NCI-H345 treated with DMSO at 0.1 percent for 48 hours (cell line): ENCODE measurements around the gene LSM2.
A peak's percentile ranks its signal among the peaks of the same experiment; 100 is the strongest.
"Not testable (repeated sequence)": the region's sequence is repeated elsewhere in the genome, so short reads cannot be mapped to it uniquely, and the experiment has no call there.

Experiments used
- DNase-seq: peaks from one replicate; lab custom pipeline; 2025; ENCODE audit not compliant: unreplicated experiment; lab: John Stamatoyannopoulos, UW

The LSM2 gene

DNA sequence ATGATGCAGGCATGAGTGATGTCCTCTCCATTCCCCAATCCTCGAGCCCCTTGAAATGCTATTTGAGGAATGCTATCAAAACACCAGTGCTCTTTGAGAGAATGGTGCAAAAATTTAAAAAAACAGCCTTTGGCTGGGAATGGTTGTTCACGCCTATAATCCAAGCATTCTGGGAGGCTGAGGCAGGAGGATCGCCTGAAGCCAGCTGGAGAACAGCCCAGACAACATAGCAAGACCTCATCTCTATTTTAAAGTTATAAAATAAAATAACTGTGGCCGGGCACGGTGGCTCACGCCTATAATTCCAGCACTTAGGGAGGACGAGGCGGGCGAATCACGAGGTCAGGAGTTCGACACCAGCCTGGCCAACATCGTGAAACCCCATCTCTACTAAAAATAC lies 7.0 kb downstream of the LSM2 start:
- DNase-seq: no peak

DNA sequence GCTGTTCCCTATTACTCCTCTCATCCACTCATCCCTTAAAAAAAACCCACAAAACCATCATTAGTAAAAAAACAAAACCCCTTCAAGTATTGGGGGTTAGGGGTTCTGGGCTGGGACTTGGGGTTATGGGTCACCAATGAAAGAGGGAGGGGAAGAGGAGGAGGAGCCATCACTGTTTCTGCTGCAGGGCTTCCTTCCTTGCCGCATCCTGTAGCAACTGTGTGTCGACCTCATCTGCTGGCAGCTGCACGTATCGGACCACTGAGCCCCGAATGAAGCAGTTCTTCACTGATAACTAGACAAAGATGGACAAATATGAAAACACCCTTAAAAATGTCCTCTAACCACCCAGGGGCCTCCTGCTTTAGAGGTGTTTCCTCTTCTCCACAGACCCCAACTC lies 9.2 kb downstream of the LSM2 start:
- no peak for DNase-seq

DNA sequence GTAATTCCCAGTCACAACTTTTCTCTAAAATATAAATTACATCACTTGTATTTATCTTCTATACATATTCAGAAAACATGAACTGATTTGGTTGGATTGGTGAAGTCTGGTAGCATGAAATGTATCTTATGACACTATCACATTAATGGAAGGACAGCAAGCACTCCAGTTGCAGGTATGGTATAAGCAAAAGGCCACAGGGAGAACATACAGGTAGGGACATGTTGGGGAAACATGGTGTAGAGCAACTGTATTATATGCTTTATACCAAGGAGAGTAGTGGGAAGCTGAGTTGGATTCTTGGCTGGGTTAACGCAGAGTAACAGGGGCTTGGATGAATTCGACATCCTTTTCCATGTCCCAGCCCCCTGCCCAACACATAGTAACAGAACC lies 9.8 kb downstream of the LSM2 start:
- DNase-seq: no peak

DNA sequence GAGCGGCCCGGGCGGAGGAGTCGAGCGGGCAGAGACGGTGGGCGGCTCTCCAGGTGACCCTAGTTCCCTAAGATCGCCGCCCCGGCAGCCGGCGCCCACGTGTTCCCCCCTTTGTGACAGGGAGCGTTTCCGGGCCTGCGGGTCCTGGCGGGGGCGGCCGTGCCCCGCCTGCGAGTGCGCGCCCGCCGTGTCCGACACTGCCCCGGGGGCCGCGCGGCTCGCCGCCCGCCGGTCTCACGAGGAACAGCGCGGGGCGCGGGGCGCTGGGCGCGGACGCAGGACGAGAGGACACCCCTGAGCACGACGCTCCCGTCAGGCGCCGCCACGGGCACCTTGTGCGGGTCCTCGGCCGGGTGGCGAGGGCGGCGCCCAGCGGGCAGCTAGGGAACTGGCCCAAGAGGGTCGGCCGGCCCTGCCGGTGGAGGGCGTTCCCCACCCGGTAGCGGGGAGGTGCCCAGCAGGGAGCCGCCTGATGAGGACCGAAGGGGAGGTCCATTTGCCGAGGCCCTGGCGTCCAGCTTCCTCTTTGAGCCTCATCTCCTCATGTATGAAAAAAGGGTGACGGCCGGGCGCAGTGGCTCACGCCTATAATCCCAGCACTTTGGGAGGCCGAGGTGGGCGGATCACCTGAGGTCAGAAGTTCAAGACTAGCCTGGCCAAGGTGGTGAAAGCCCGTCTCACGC lies 11.0 kb downstream of the LSM2 start, which contains the start of gene VARS1:
Gene VARS1 (minus strand): TSS at position 137 of the 683 bp plus-strand sequence. CDS start 535 bp downstream, outside the sequence.
- peak; percentile 72 for DNase-seq

DNA sequence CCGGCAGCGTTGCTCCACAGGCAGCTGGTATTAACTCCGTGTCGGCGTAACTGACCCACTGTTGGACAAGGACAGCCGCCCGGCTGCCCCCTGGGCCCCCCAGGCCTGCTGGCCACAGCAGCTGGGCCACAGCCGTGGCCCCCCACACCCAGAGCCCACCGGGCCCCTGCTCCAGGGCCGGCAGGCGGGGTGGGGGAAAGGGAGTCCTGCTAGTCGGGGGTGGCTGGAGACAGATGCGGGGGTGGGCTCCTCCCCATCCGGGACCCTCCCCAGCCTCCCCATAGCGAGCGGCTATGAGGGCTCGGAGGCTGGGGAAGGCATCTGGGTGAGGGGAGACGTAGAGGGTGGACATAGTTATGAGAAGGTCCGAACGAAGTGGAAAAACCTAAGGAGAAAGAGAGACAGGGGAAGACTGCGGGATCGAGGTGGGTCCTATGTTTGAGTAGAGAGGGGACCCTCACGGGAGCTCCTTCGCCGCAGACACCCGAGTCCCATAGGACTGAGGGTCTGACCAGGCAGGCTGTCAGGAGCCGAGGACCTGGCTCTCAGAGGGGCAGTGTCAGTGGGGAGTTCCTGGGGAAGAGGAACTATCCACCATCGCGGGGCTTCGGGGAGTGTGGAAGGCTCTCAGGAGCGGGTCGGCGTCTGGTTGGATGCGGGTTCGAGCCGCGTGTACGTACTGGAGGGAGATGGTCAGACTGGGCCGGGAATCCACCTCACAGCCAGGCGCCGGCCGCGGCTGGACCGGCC lies 11.7 kb downstream of the LSM2 start:
- no peak for DNase-seq

DNA sequence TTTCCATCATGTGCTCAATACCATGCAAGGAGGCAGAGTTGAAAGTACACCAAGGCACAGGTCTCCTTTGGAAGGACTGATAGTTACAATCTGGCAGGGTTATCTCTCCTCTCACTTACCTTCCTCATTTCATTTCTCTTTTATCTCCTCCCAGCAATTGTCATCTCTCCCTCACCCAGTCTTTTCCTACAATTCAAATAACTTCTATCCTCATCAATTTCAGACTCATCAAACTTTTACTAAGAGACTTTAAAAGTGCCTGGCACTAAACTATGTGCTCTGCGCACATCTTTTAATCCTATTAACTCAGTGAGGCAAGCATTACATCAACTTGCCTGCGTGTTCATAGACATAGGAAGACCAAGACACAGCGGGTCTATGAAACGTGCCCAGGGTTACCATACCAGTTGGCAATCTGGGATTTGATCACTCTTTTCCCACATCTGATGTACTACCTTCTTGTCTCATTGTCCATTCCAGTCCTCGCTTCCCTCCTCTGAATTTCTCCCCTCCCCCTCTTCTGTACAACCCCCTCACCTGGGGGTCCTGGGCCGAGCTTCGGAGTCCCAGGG lies 12.4 kb downstream of the LSM2 start:
- DNase-seq: no peak

DNA sequence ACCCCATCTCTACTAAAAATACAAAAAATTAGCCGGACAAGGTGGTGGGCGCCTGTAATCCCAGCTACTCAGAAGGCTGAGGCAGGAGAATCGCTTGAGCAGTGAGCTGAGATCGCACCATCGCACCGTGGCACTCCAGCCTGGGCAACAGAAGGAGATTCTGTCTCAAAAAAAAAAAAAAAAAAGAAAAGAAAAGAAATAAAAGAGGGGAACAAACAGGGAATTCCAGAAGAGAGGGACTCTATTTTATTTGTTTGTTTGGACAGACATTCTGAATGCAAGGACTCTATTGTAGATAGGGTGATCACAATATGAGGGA lies 12.9 kb downstream of the LSM2 start:
- DNase-seq: not testable (repeated sequence)

DNA sequence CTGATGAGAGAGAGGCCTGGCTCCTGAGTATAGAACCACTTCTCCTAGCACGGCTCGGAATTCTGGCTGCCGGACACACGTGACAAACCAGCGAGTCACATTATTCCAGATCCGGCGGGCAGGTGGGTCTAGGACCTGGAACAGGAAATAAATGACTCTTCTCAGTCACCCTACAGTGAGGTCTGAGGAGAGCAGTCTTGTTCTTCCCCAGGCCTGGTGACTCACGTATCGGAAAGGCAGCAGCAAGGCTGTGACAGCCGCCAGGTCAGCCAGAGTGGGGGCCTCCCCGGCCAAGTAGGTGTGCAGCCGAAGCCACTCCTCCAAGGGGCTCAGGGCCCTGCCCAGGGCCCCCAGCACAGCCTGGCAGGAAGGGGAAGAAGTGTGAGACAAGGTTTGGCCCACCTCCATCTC lies 14.0 kb downstream of the LSM2 start:
- DNase-seq: no peak

DNA sequence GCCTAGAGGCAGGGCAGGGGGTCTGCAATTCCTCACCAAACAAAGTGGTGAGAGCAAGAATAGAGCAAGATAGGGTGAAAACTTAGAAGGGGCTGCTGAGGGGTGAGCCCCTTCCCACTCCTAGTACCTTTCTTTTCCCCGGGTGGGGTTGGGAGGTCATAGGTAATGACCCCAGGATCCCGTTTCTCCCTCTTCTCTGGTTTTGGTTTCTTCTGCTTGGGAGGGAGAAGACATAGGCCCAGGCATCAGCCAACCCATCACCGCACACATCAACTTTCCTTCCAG lies 14.7 kb downstream of the LSM2 start:
- DNase-seq: no peak

DNA sequence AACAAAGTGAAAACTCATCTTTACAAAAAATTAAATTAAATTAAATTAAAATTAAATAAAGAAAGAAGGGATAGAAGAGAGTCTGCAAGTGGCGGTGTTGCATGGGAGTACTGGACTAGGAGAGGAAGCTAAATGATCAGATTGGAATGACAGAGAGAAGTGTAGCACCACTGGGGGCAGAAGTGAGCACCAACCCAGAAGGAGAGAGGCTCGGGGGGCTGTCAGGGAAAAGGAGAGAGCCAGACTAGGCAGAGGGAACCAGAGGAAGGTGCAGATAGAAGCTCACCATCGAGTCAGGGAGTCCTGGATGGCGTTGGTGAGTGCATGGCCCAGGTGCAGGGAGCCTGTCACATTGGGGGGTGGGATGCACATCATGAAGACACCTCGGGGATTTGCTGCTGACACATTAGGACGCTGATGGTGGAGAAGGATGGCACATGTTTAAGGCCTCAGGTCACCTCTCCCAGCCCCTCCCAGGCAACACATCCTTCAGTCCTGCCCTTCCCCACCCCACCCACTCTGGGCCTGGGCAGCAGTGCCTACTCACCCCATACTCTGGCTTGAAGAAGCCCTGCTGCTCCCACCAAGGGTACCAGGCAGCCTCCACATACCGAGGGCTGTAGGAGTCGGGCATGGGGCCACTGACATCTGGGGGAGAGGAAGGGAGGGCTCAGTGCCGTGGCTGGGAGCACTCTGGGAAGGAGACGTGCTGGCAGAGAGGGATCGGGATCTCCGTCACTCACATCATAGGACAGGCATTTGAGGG lies 15.3 kb downstream of the LSM2 start:
- DNase-seq: peak; percentile 15

DNA sequence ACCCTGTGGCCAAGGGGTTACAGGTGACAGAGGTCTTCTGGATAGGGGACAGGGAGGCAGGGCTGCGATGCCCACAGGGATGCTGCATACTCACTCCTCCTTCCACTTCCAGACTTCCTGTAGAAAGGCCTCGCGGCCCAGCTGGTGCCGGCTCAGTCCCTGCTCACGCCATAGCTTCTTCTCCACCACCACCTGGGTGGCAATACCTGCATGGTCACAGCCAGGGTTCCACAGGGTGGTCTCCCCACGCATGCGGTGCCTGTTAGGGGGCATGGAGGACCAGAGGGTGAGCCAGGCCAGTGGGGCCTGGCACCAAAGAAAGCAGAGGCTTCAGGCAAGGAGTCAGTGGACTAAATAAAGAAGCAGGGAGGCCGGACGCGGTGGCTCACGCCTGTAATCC lies 21.3 kb downstream of the LSM2 start:
- no peak for DNase-seq

DNA sequence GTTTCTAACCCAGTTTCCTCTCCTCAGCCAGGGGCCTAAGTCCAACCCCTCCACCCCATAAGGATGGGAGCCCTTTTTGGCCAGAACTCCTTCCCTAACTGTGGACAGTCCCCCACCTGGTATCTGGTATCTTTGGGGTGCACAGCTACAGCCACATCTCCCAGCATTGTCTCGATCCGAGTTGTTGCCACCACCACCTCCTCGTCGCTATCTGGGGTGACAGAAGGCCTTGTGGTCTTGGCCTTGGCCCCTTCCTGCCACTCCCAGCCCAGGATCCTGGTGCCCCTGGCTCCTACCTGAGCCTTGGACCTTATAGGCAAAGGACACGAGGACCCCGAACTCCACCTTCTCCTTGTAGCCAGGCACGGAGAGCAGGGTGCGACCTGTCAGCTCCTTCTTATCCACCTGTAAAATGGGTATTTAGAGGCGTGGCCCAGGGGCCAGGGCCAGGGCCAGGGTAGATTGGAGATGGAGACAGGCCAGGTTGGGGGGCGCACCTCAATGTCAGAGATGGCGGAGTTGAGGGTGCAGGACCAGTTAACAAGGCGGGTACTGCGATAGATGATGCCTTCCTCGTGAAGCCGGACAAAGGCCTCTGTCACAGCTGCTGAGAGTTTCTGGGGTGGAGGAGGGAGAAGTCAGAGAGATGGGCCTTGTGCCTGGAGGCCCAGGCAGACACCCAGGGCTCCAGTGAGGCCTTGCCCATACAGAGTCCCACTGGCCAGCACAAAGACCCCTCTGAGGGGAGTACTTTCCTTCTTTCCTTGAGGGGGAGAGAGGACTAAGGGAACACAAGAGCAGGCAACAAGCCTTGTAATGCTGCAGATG lies 22.5 kb downstream of the LSM2 start:
- DNase-seq: no peak

DNA sequence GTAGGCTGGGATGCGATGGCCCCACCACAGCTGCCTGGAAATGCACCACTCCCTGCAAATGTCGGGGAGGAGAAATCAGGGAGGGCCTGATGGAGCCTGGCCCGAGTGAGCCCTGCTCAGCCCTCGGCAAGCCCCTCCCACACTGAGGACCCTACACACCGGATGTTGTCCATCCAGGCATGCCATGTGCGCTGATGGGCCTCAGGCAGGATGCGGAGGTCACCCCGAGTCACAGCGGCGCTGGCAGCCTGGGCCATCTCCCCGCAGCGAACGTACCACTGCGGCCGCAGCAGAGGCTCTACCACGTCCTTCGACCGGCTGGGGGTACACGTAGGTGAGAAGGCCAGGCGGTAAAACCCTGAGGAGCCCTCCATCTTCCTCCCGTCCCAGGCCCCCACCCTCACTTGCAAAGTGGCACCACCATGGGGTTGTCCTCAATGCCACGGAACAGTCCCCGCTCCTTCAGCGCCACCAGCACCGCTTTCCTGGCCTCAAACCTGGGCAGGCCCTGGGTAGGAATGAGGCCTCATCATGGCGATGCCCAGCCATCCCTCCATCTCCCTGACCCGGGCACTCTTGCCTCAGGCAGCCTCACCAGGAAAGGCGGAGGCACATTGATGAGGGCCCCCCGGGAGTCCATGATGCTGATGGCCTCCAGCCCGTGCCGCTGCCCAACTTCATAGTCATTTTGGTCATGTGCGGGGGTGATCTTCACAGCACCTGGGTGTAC lies 24.5 kb downstream of the LSM2 start:
- DNase-seq: no peak

DNA sequence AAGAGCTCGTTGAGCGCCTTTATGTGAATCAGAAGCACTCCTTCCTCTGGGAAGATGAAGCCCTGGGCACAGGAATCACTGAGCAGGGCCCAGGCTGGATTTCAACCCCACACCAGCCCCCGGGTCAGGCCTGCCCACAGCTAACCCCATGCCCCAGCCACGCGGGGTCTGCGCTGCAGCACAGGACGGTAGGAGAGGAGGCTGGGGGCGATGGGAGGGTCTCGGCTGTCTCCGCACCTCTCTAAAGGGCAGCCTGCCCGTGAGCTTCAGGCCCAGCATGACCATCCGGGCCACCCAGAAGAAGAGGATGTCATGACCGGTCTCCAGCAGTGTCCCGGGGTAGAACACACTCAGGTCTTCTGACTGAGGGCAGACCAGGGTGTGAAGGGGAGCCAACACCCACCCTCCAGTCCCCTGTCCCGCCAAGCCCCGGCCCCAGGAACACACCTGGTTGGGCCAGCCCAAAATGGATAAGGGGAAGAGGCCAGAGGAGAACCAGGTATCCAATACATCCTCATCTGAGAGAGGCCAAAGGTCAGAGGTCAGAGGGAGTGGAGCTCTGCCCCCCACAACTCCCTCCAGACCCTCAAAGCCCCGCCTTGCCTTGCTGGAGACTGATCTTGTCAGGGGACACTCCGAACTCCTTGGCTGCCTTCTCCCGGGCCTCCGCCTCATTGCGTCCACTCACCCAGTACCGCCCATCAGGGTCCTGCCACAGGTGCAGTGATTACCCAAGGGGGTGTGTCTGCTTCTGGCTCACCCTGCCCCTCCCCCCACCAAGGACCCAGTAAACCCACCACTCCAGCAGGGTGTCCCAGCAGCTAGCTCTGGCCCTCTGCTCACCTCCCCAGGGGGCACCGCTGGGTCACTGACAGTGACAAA lies 25.3 kb downstream of the LSM2 start:
- no peak for DNase-seq

DNA sequence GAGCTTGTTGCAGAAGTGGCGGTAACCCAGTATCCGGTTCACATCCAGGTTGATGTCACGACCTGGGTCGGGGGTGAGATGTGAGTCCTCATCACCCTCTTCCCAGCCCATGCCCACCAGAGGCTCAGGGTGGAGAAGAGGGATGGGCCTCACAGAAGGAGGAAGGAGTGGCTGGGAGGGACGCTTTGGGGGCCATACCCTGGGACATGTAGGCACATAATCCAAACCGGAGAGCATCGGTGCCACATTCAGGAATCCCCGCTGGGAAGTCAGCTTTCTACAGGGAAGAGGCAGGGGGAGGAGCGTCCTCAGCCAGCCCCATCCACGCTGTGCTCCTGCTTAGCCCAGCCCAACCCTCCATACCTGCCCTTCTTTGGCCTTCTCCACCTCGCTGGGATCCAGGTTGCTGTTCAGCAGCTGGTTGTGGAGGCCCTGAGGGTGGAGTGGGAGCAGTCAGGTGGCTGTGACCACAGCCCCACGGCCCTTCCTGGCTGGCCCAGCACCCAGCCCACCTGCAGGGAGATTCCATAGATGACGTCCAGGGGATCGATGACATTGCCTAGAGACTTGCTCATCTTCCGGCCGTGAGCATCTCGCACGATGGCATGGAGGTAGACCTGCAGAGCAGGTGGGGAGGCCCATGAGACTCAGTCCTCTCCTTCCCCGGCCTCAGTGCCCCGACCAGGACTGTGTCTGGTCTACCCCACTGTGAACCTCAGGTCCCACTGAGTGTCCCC lies 26.1 kb downstream of the LSM2 start:
- DNase-seq: no peak

DNA sequence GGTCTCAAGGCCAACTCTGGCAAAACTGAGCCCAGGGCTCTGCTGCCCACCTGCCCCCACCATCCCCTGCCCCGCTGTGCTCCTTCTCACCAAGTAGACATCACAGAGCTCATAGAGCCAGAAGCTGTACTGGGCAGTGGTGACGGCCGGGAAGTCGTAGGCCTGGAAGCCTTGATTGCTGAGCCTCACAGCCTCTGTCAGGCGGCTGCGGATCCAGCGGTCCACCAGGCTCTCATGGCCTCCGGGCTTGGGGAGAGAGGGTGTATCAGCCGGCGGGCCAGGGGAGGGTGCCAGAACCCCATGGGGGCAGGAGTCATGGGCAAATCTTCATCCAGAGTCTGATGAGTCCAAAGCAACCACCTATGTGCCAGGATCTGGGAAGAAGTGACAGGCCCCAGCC lies 26.9 kb downstream of the LSM2 start:
- DNase-seq: no peak

DNA sequence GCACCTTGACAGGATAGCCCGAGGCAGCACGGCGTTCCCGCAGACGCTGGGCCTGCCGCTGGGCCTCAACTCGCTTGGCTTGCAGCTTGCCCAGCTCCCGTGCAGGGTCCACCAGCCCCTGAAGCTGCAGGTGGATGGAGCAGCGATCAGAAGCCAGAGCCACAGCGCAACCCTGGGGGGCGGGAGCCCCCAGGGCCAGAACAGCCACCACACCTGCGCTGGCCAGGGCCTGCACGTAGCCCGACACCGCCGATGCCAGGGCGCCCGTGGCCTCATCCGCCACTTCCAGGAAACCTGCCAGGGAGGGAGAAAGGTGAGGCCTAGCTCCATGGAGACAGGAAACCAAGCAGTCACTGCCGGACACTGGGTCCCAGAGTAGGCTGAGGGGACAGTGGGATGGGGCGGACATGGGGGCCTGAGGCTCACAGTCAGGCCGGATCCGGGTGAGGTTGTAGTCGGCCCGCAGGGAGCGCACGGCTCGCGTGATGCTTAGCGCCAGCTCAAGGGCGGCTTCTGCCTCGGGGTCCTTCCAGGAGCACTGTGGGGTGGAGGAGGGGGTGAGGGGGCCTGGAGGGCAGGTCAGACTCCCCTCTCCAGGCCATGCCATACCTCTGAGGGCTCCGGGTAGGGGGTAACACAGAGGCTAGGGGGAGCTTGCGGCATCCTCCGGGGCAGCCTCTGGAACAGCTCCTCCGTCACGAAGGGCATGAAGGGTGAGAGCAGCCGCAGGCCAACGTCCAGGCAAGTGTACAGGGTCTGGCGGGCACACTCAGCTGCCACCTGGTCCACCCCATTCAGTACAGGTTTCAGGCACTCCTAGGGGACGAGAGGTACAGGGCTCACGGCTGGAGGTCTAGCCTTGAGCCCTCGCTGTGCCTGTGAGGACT lies 27.5 kb downstream of the LSM2 start:
- DNase-seq: no peak

DNA sequence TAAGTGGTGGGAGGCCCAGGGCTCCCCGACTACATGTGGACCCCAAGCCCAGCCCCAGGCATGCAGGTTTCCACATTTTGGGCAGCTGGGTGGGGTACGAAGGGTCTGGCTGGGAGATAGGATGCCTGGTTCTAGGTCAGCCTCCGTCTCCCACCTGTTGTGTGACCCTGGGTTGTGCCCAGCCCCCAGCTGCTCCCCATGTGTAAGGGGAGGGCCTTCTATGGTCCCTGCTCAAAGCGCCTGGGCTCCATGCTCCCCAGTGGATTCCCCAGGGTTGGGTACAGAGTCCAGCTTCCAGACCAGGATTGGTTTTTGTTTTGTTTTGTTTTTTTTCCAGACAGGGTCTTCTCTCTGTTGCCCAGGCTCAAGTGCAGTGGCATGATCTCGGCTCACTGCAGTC lies 28.6 kb downstream of the LSM2 start:
- no peak for DNase-seq
